ENCODE results near the gene NDRG3. TPM values are rescaled to one million over a fixed set of nuclear protein-coding genes. Genes with fewer than 3 reads are reported as not detected.
A peak's percentile ranks its signal among the peaks of the same experiment; 100 is the strongest.

NDRG3 gene
- polyA plus RNA-seq (2013, experiment 1 of 2), result 24.9 TPM
- 22.8 TPM for polyA plus RNA-seq (2013, experiment 2 of 2)

GRCh38 chr20:36745927-36746659 is at the start of gene NDRG3:
Gene NDRG3 (minus strand): TSS chr20:36746090. CDS start chr20:36721735, 24,355 bp downstream.
- Histone ChIP-seq H3K4me1 (ENCODE audit: control insufficient read depth, insufficient read depth, low read length, poor library complexity, severe bottlenecking) (peaks cover 16% of the 10 kb centered on the region), H3K9me3 (ENCODE audit: control insufficient read depth, low read length) (no peaks in the 10 kb centered on the region), H3K27ac (ENCODE audit: low read depth, low read length, severe bottlenecking) (peak within 1 kb of the TSS; percentile 67), H3K36me3 (ENCODE audit: control insufficient read depth, insufficient read depth, low read length) (peaks cover 9% of the 10 kb centered on the region), H3K4me3 (ENCODE audit: extremely low read depth, insufficient read depth, low read length, poor library complexity, severe bottlenecking) (peak within 1 kb of the TSS; percentile 58)
- 0 to 10% methylated on average over 18 to 36 of the region's 63 CpGs for WGBS, 2 experiments (ENCODE audit: insufficient coverage in 2 of 2)

GRCh38 chr20:36794116-36794474 is 48.2 kb upstream of the NDRG3 start:
- Histone ChIP-seq H3K4me1 (ENCODE audit: control insufficient read depth, insufficient read depth, low read length, poor library complexity, severe bottlenecking) (peaks cover 5% of the 10 kb centered on the region), H3K27ac (ENCODE audit: low read depth, low read length, severe bottlenecking) (no peak overlapping the region), H3K36me3 (ENCODE audit: control insufficient read depth, insufficient read depth, low read length) (peaks cover 87% of the 10 kb centered on the region), H3K9me3 (ENCODE audit: control insufficient read depth, low read length) (no peaks in the 10 kb centered on the region), H3K4me3 (ENCODE audit: extremely low read depth, insufficient read depth, low read length, poor library complexity, severe bottlenecking) (no peak overlapping the region)
- WGBS, 2 experiments (ENCODE audit: insufficient coverage in 2 of 2), result 93 to 96% methylated on average over 15 to 16 of the region's 20 CpGs

GRCh38 chr20:36793294-36794115 is 47.6 kb upstream of the NDRG3 start:
- WGBS, 2 experiments (ENCODE audit: insufficient coverage in 2 of 2), result 95 to 96% methylated on average over 30 to 36 of the region's 36 CpGs
- Histone ChIP-seq H3K27ac (ENCODE audit: low read depth, low read length, severe bottlenecking) (no peak overlapping the region), H3K4me1 (ENCODE audit: control insufficient read depth, insufficient read depth, low read length, poor library complexity, severe bottlenecking) (peaks cover 5% of the 10 kb centered on the region), H3K9me3 (ENCODE audit: control insufficient read depth, low read length) (no peaks in the 10 kb centered on the region), H3K36me3 (ENCODE audit: control insufficient read depth, insufficient read depth, low read length) (peaks cover 86% of the 10 kb centered on the region), H3K4me3 (ENCODE audit: extremely low read depth, insufficient read depth, low read length, poor library complexity, severe bottlenecking) (no peak overlapping the region)

GRCh38 chr20:36792422-36792821 is 46.5 kb upstream of the NDRG3 start:
- 67 to 70% methylated on average over 1 to 2 of the region's 3 CpGs for WGBS, 2 experiments (ENCODE audit: insufficient coverage in 2 of 2)
- H3K4me3 ChIP-seq (ENCODE audit: extremely low read depth, insufficient read depth, low read length, poor library complexity, severe bottlenecking), result no peak overlapping the region
- H3K27ac ChIP-seq (ENCODE audit: low read depth, low read length, severe bottlenecking), result no peak overlapping the region
- no peaks in the 10 kb centered on the region for H3K9me3 ChIP-seq (ENCODE audit: control insufficient read depth, low read length)
- peaks cover 5% of the 10 kb centered on the region for H3K4me1 ChIP-seq (ENCODE audit: control insufficient read depth, insufficient read depth, low read length, poor library complexity, severe bottlenecking)
- H3K36me3 ChIP-seq (ENCODE audit: control insufficient read depth, insufficient read depth, low read length), result peaks cover 82% of the 10 kb centered on the region

GRCh38 chr20:36791862-36792261 is 46.0 kb upstream of the NDRG3 start:
- H3K36me3 ChIP-seq (ENCODE audit: control insufficient read depth, insufficient read depth, low read length), result peaks cover 82% of the 10 kb centered on the region
- no peak overlapping the region for H3K4me3 ChIP-seq (ENCODE audit: extremely low read depth, insufficient read depth, low read length, poor library complexity, severe bottlenecking)
- peaks cover 5% of the 10 kb centered on the region for H3K4me1 ChIP-seq (ENCODE audit: control insufficient read depth, insufficient read depth, low read length, poor library complexity, severe bottlenecking)
- H3K9me3 ChIP-seq (ENCODE audit: control insufficient read depth, low read length), result no peaks in the 10 kb centered on the region
- H3K27ac ChIP-seq (ENCODE audit: low read depth, low read length, severe bottlenecking), result no peak overlapping the region
- 84 to 89% methylated on average over 2 to 5 of the region's 5 CpGs for WGBS, 2 experiments (ENCODE audit: insufficient coverage in 2 of 2)

- Histone ChIP-seq H3K36me3 (ENCODE audit: control insufficient read depth, insufficient read depth, low read length) (peaks cover 78% of the 10 kb centered on the region), H3K4me3 (ENCODE audit: extremely low read depth, insufficient read depth, low read length, poor library complexity, severe bottlenecking) (no peak overlapping the region), H3K27ac (ENCODE audit: low read depth, low read length, severe bottlenecking) (no peak overlapping the region), H3K9me3 (ENCODE audit: control insufficient read depth, low read length) (no peaks in the 10 kb centered on the region), H3K4me1 (ENCODE audit: control insufficient read depth, insufficient read depth, low read length, poor library complexity, severe bottlenecking) (no peaks in the 10 kb centered on the region)
- 96 to 98% methylated on average over 4 of the region's 5 CpGs for WGBS, 2 experiments (ENCODE audit: insufficient coverage in 2 of 2)
These were observed 40.8 kb upstream of the NDRG3 start for GRCh38 chr20:36786663-36787062.

GRCh38 chr20:36786246-36786645 is 40.4 kb upstream of the NDRG3 start:
- H3K9me3 ChIP-seq (ENCODE audit: control insufficient read depth, low read length), result no peaks in the 10 kb centered on the region
- H3K27ac ChIP-seq (ENCODE audit: low read depth, low read length, severe bottlenecking), result no peak overlapping the region
- H3K4me3 ChIP-seq (ENCODE audit: extremely low read depth, insufficient read depth, low read length, poor library complexity, severe bottlenecking), result no peak overlapping the region
- WGBS, 2 experiments (ENCODE audit: insufficient coverage in 2 of 2), result 94 to 95% methylated on average over 11 to 12 of the region's 13 CpGs
- H3K4me1 ChIP-seq (ENCODE audit: control insufficient read depth, insufficient read depth, low read length, poor library complexity, severe bottlenecking), result no peaks in the 10 kb centered on the region
- H3K36me3 ChIP-seq (ENCODE audit: control insufficient read depth, insufficient read depth, low read length), result peaks cover 73% of the 10 kb centered on the region

GRCh38 chr20:36785308-36785707 is 39.4 kb upstream of the NDRG3 start:
- Histone ChIP-seq H3K27ac (ENCODE audit: low read depth, low read length, severe bottlenecking) (no peak overlapping the region), H3K36me3 (ENCODE audit: control insufficient read depth, insufficient read depth, low read length) (peaks cover 67% of the 10 kb centered on the region), H3K9me3 (ENCODE audit: control insufficient read depth, low read length) (no peaks in the 10 kb centered on the region), H3K4me3 (ENCODE audit: extremely low read depth, insufficient read depth, low read length, poor library complexity, severe bottlenecking) (no peak overlapping the region), H3K4me1 (ENCODE audit: control insufficient read depth, insufficient read depth, low read length, poor library complexity, severe bottlenecking) (no peaks in the 10 kb centered on the region)
- WGBS, 2 experiments (ENCODE audit: insufficient coverage in 2 of 2), result 67 to 82% methylated on average over 1 to 2 of the region's 2 CpGs

GRCh38 chr20:36784900-36785299 is 39.0 kb upstream of the NDRG3 start:
- 84 to 96% methylated on average over 5 to 8 of the region's 9 CpGs for WGBS, 2 experiments (ENCODE audit: insufficient coverage in 2 of 2)
- H3K4me1 ChIP-seq (ENCODE audit: control insufficient read depth, insufficient read depth, low read length, poor library complexity, severe bottlenecking), result no peaks in the 10 kb centered on the region
- peaks cover 67% of the 10 kb centered on the region for H3K36me3 ChIP-seq (ENCODE audit: control insufficient read depth, insufficient read depth, low read length)
- no peak overlapping the region for H3K27ac ChIP-seq (ENCODE audit: low read depth, low read length, severe bottlenecking)
- H3K4me3 ChIP-seq (ENCODE audit: extremely low read depth, insufficient read depth, low read length, poor library complexity, severe bottlenecking), result no peak overlapping the region
- no peaks in the 10 kb centered on the region for H3K9me3 ChIP-seq (ENCODE audit: control insufficient read depth, low read length)

- Histone ChIP-seq H3K9me3 (ENCODE audit: control insufficient read depth, low read length) (no peaks in the 10 kb centered on the region), H3K4me1 (ENCODE audit: control insufficient read depth, insufficient read depth, low read length, poor library complexity, severe bottlenecking) (no peaks in the 10 kb centered on the region), H3K4me3 (ENCODE audit: extremely low read depth, insufficient read depth, low read length, poor library complexity, severe bottlenecking) (no peak overlapping the region), H3K27ac (ENCODE audit: low read depth, low read length, severe bottlenecking) (no peak overlapping the region), H3K36me3 (ENCODE audit: control insufficient read depth, insufficient read depth, low read length) (peaks cover 60% of the 10 kb centered on the region)
- 97 to 99% methylated on average over 7 of the region's 7 CpGs for WGBS, 2 experiments (ENCODE audit: insufficient coverage in 2 of 2)
These were observed 38.2 kb upstream of the NDRG3 start for GRCh38 chr20:36784116-36784515.

GRCh38 chr20:36779656-36780025 is 33.8 kb upstream of the NDRG3 start:
- Histone ChIP-seq H3K36me3 (ENCODE audit: control insufficient read depth, insufficient read depth, low read length) (peaks cover 21% of the 10 kb centered on the region), H3K4me1 (ENCODE audit: control insufficient read depth, insufficient read depth, low read length, poor library complexity, severe bottlenecking) (no peaks in the 10 kb centered on the region), H3K9me3 (ENCODE audit: control insufficient read depth, low read length) (no peaks in the 10 kb centered on the region), H3K4me3 (ENCODE audit: extremely low read depth, insufficient read depth, low read length, poor library complexity, severe bottlenecking) (no peak overlapping the region), H3K27ac (ENCODE audit: low read depth, low read length, severe bottlenecking) (no peak overlapping the region)
- WGBS, 2 experiments (ENCODE audit: insufficient coverage in 2 of 2), result 51 to 68% methylated on average over 4 to 6 of the region's 6 CpGs

Data from mesodermal cell (in vitro differentiated cells).